Small intestine (tissue), 7 donors: ENCODE measurements around the gene MEGF8. TPM values are rescaled to one million over a fixed set of nuclear protein-coding genes. Genes with fewer than 3 reads are reported as not detected.
A peak's percentile ranks its signal among the peaks of the same experiment; 100 is the strongest.
"Not testable (repeated sequence)": the region's sequence is repeated elsewhere in the genome, so short reads cannot be mapped to it uniquely, and the experiment has no call there.

ENCODE experiments used
- DNase-seq, 2 donors: peaks; one replicate each; pipeline versions ENCODE4 v3.0.0 to v3.0.0-alpha.2; 2013
- FAIRE-seq: peaks from 2 replicates; lab custom pipeline; 2012; peaks lifted over from hg19 to GRCh38; lab: Jason Lieb, UNC
- H3K27ac ChIP-seq, 3 donors: one replicate each; pipeline ENCODE4 v1.5.1; 2013; ENCODE audit warnings: low read length in 2 of 3, mild to moderate bottlenecking in 2 of 3, control low read depth in 1 of 3, inconsistent platforms in 1 of 3, low read depth in 1 of 3, moderate library complexity in 1 of 3
- H3K27me3 ChIP-seq, 3 donors: one replicate each; pipeline ENCODE4 v1.6.1; 2013; ENCODE audit warnings: low read length in 3 of 3, inconsistent platforms in 1 of 3; ENCODE audit not compliant: control insufficient read depth in 3 of 3, insufficient read depth in 3 of 3
- H3K36me3 ChIP-seq, 3 donors: one replicate each; pipeline ENCODE4 v1.6.1; 2013; ENCODE audit warnings: low read length in 3 of 3, inconsistent platforms in 1 of 3, low read depth in 1 of 3, mild to moderate bottlenecking in 1 of 3, moderate library complexity in 1 of 3; ENCODE audit not compliant: control insufficient read depth in 3 of 3, insufficient read depth in 2 of 3
- H3K4me1 ChIP-seq, 3 donors: one replicate each; pipeline ENCODE4 v1.6.1; 2013; ENCODE audit warnings: low read length in 2 of 3, inconsistent platforms in 1 of 3, low read depth in 1 of 3, mild to moderate bottlenecking in 1 of 3, moderate library complexity in 1 of 3; ENCODE audit not compliant: control insufficient read depth in 3 of 3, insufficient read depth in 2 of 3
- H3K4me3 ChIP-seq, 3 donors: one replicate each; pipeline ENCODE4 v1.5.1; 2013; ENCODE audit warnings: low read length in 3 of 3, control low read depth in 1 of 3, inconsistent platforms in 1 of 3, low read depth in 1 of 3, mild to moderate bottlenecking in 1 of 3, moderate library complexity in 1 of 3
- H3K9me3 ChIP-seq, 2 donors: one replicate each; pipeline ENCODE4 v1.6.1; 2013; ENCODE audit warnings: low read depth in 1 of 2, low read length in 1 of 2; ENCODE audit not compliant: control insufficient read depth in 2 of 2, insufficient read depth in 1 of 2
- WGBS, 3 donors: extraction: QIAGEN DNeasy Blood & Tissue Kit; methylation state at CpG; one replicate each; pipeline ENCODE4 v1.1.7; 2013; 5-methylcytosine and 5-hydroxymethylcytosine counted together
- polyA plus RNA-seq, 4 donors: library from polyadenylated mRNA; stranded (reverse) in 3 of 4; unstranded in 1 of 4; fragments of 200-250 nt in 3 of 4; fragments of 120-200 nt in 1 of 4; gene quantifications; one replicate each; pipeline versions ENCODE4 v1.2.1 to v1.2.3, GENCODE V29; 2013
- donor health status: healthy with polysubstance abuse.
- donor health status: control.
- donor health status: control.
- donor health status: Bipolar disorder and iron deficiency.
- donor health status: healthy.

Gene MEGF8
- polyA plus RNA-seq, 4 donors: 2.4 to 26.7 (median 6.9) TPM

GRCh38 chr19:42328106-42328505 is 2.7 kb downstream of the MEGF8 start:
- Histone ChIP-seq H3K4me3 (no peak overlapping the region), H3K27ac (no peak overlapping the region), H3K36me3 (peaks cover 0 to 10% (median 0%) of the 10 kb centered on the region in 3 donors), H3K4me1 (peaks cover 0 to 22% (median 4%) of the 10 kb centered on the region in 3 donors), H3K9me3 (no peaks in the 10 kb centered on the region), H3K27me3 (peaks cover 5 to 18% (median 6%) of the 10 kb centered on the region in 3 donors)
- FAIRE-seq (no peak), DNase-seq (peak in 1 of 2 donors; percentile 51)
- WGBS, 3 donors: 20 to 61% (median 27%) methylated on average over 1 of the region's 1 CpG

DNA sequence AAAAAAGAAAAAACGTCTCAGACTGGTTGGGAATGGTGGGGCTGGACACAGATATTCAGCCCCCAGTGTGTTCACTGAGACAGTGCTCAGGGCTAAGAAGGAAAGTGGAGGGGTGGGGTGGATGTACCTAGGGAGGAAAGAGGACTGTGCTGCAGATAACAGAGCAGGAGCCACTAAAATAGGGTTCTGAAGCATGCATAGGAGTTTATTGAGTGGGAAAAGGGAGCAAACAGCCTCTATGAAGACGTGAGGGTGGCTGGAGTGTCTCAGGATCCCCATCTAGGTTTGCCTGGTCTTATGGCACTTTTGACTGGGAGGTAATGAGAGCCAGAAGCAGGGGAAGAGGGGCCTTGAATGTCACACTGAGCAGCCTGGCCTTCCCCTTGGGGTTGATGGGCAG is 3.4 kb downstream of the MEGF8 start:
- FAIRE-seq: no peak

GRCh38 chr19:42330241-42330711 is 4.8 kb downstream of the MEGF8 start:
- H3K4me3 ChIP-seq: no peak overlapping the region
- H3K36me3 ChIP-seq: peaks cover 0 to 26% (median 0%) of the 10 kb centered on the region in 3 donors
- DNase-seq: no peak
- WGBS, 3 donors: 56 to 74% (median 59%) methylated on average over 2 of the region's 2 CpGs
- H3K4me1 ChIP-seq: peaks cover 0 to 16% (median 4%) of the 10 kb centered on the region in 3 donors
- no peaks in the 10 kb centered on the region for H3K9me3 ChIP-seq
- no peak overlapping the region for H3K27ac ChIP-seq
- no peaks in the 10 kb centered on the region for H3K27me3 ChIP-seq
- FAIRE-seq: no peak

More for the DNA sequence above, 3.4 kb downstream of the MEGF8 start:
- Histone ChIP-seq H3K27ac (no peak overlapping the region), H3K4me1 (peaks cover 0 to 22% (median 4%) of the 10 kb centered on the region in 3 donors), H3K36me3 (peaks cover 0 to 15% (median 0%) of the 10 kb centered on the region in 3 donors), H3K4me3 (no peak overlapping the region), H3K9me3 (no peaks in the 10 kb centered on the region), H3K27me3 (peaks cover 2 to 12% (median 3%) of the 10 kb centered on the region in 3 donors)
- 70 to 76% (median 70%) methylated on average over 2 of the region's 2 CpGs for WGBS, 3 donors
- DNase-seq: no peak

GRCh38 chr19:42331333-42331732 is 5.9 kb downstream of the MEGF8 start:
- not testable (repeated sequence) for H3K27me3 ChIP-seq, H3K27ac ChIP-seq, H3K9me3 ChIP-seq, H3K4me3 ChIP-seq, FAIRE-seq, DNase-seq
- WGBS, 3 donors: 83 to 85% (median 84%) methylated on average over 3 of the region's 3 CpGs
- H3K4me1 ChIP-seq: peaks cover 0 to 15% (median 1%) of the 10 kb centered on the region in 3 donors
- H3K36me3 ChIP-seq: peaks cover 0 to 33% (median 0%) of the 10 kb centered on the region in 3 donors

DNA sequence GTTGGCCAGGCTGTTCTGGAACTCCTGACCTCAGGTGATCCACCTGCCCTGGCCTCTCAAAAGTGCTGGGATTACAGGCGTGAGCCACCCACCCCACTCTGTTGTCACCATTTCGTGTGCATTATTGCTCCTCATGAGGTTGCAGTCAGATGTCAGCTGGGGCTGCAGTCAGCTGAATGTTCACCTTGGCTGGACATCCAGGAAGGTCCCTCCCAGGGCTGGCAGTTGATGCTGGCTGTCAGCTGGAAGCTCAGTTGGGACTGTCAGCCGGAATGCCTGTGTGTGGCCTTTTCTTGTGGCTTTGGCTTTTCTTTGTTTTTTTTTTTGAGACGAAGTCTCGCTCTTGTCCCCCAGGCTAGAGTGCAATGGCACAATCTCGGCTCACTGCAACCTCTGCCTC is 6.6 kb downstream of the MEGF8 start:
- Histone ChIP-seq H3K4me3 (no peak overlapping the region), H3K4me1 (peaks cover 0 to 12% (median 0%) of the 10 kb centered on the region in 3 donors), H3K27ac (no peak overlapping the region), H3K9me3 (no peaks in the 10 kb centered on the region), H3K36me3 (peaks cover 0 to 40% (median 6%) of the 10 kb centered on the region in 3 donors), H3K27me3 (no peaks in the 10 kb centered on the region)
- DNase-seq: no peak
- no peak for FAIRE-seq
- 87 to 93% (median 87%) methylated on average over 6 of the region's 6 CpGs for WGBS, 3 donors

DNA sequence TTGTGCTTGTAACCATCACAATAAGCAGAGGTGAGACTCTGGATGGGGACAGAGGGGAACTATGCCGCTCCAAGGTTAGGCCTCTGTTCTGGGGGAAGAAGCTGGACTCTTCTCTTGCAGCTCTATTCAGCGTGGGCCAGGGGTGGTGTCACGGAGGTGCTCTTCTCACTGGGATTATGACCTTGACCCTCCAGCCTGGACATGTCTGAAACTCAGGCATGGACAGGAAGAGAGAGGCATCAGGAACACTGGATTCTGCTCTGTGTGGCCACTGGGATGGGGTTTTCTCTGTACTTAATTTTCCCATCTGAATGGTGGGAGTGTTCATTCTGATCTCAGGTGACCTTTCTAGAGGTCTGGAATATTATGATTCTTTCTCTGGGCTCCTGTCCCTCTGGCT is 7.6 kb downstream of the MEGF8 start:
- WGBS, 3 donors: 88 to 100% (median 95%) methylated on average over 3 of the region's 3 CpGs
- no peak overlapping the region for H3K4me3 ChIP-seq
- H3K4me1 ChIP-seq: peaks cover 0 to 4% (median 0%) of the 10 kb centered on the region in 3 donors
- no peaks in the 10 kb centered on the region for H3K9me3 ChIP-seq
- peaks cover 0 to 45% (median 7%) of the 10 kb centered on the region in 3 donors for H3K36me3 ChIP-seq
- H3K27me3 ChIP-seq: no peaks in the 10 kb centered on the region
- H3K27ac ChIP-seq: no peak overlapping the region
- DNase-seq: no peak
- no peak for FAIRE-seq

- Histone ChIP-seq H3K27ac (no peak overlapping the region), H3K27me3 (no peaks in the 10 kb centered on the region), H3K36me3 (peaks cover 0 to 43% (median 7%) of the 10 kb centered on the region in 3 donors), H3K4me1 (no peaks in the 10 kb centered on the region), H3K4me3 (no peak overlapping the region), H3K9me3 (no peaks in the 10 kb centered on the region)
- DNase-seq: no peak
- no peak for FAIRE-seq
- WGBS, 3 donors: 82 to 87% (median 85%) methylated on average over 17 to 21 of the region's 21 CpGs
Observed at GRCh38 chr19:42333975-42334696, 8.7 kb downstream of the MEGF8 start.

- 89 to 93% (median 92%) methylated on average over 13 of the region's 13 CpGs for WGBS, 3 donors
- FAIRE-seq: no peak
- H3K9me3 ChIP-seq: no peaks in the 10 kb centered on the region
- DNase-seq: no peak
- no peak overlapping the region for H3K4me3 ChIP-seq
- no peak overlapping the region for H3K27ac ChIP-seq
- H3K36me3 ChIP-seq: peaks cover 0 to 43% (median 7%) of the 10 kb centered on the region in 3 donors
- H3K27me3 ChIP-seq: no peaks in the 10 kb centered on the region
- H3K4me1 ChIP-seq: no peaks in the 10 kb centered on the region
Observed at GRCh38 chr19:42334697-42335373, 9.4 kb downstream of the MEGF8 start.
